HEK293 (cell line): ENCODE results near the gene MTFMT.
A peak's percentile ranks its signal among the peaks of the same experiment; 100 is the strongest.

Experiments
- CTCF ChIA-PET: fragments of 350-600 bp; formaldehyde crosslinking; extraction: SDS; loops from one replicate; lab custom pipeline; 2021; ENCODE audit warnings: antibody characterized with exemption; lab: Yijun Ruan, JAX
- POLR2A ChIA-PET: fragments of 300-600 bp; formaldehyde crosslinking; extraction: SDS; loops from one replicate; lab custom pipeline; 2020; ENCODE audit warnings: antibody characterized with exemption, inconsistent platforms; lab: Yijun Ruan, JAX
- H3K27ac ChIP-seq: fragments of 200-500 bp; sonication (Bioruptor generic); 2 replicates; pipeline ENCODE4 v1.5.1; 2014; ENCODE audit warnings: low read depth, low read length, control low read depth, inconsistent platforms; ENCODE audit errors: extremely low read depth
- H3K36me3 ChIP-seq, 2 experiments: fragments of 200-500 bp in 1 of 2; sonication (Bioruptor generic) in 1 of 2; 1 replicate in 1 of 2; 2 replicates in 1 of 2; pipeline ENCODE4 v1.5.1; 2014 to 2017; ENCODE audit warnings: inconsistent platforms in 2 of 2, low read length in 2 of 2; ENCODE audit not compliant: control insufficient read depth in 2 of 2, insufficient read depth in 1 of 2
- H3K4me1 ChIP-seq: fragments of 200-500 bp; sonication (Bioruptor generic); 2 replicates; pipeline ENCODE4 v1.5.1; 2014; ENCODE audit warnings: mild to moderate bottlenecking, low read length, inconsistent platforms; ENCODE audit not compliant: control insufficient read depth, insufficient read depth
- H3K4me3 ChIP-seq: 2 replicates; pipeline ENCODE4 v1.5.1; 2011; ENCODE audit warnings: low read depth, mild to moderate bottlenecking, control low read depth, low read length, moderate library complexity
- H3K9me3 ChIP-seq: fragments of 200-500 bp; sonication (Bioruptor generic); 2 replicates; pipeline ENCODE4 v1.5.1; 2014; ENCODE audit warnings: low read depth, low read length, inconsistent platforms; ENCODE audit not compliant: control insufficient read depth, insufficient read depth
- CTCF ChIP-seq: fragments of 450-650 bp; formaldehyde crosslinking; IDR thresholded peaks from 2 replicates; pipeline ENCODE4 v1.5.1; 2016; ENCODE audit warnings: missing biosample characterization, missing genetic modification characterization
- EGR2 ChIP-seq: fragments of 450-650 bp; formaldehyde crosslinking; IDR thresholded peaks from 2 replicates; pipeline ENCODE4 v1.5.1; 2016; ENCODE audit warnings: low read depth, missing biosample characterization, missing genetic modification characterization
- HOXD13 ChIP-seq: sonication (generic); formaldehyde crosslinking; IDR thresholded peaks from 2 replicates; pipeline ENCODE4 v1.8.0; 2022; ENCODE audit warnings: missing genetic modification reagents, borderline replicate concordance
- MZF1 ChIP-seq: fragments of 450-650 bp; formaldehyde crosslinking; IDR thresholded peaks from 2 replicates; pipeline ENCODE4 v1.5.1; 2017; ENCODE audit warnings: missing biosample characterization, missing genetic modification characterization, borderline replicate concordance
- PRDM1 ChIP-seq: fragments of 450-650 bp; formaldehyde crosslinking; IDR thresholded peaks from 2 replicates; pipeline ENCODE4; 2016; ENCODE audit warnings: missing biosample characterization, missing genetic modification characterization
- SETDB1 ChIP-seq: IDR thresholded peaks from one replicate; pipeline ENCODE4 v1.6.1; 2017; ENCODE audit warnings: mild to moderate bottlenecking, low read length, moderate library complexity, mixed read lengths; ENCODE audit not compliant: insufficient read length
- SP2 ChIP-seq: fragments of 450-650 bp; formaldehyde crosslinking; IDR thresholded peaks from 2 replicates; pipeline ENCODE4 v1.5.1; 2016; ENCODE audit warnings: missing biosample characterization, missing genetic modification characterization
- ZBTB1 ChIP-seq: fragments of 450-650 bp; formaldehyde crosslinking; IDR thresholded peaks from 2 replicates; pipeline ENCODE4 v1.5.1; 2016; ENCODE audit warnings: missing biosample characterization, missing genetic modification characterization
- ZBTB21 ChIP-seq: fragments of 450-650 bp; formaldehyde crosslinking; IDR thresholded peaks from 2 replicates; pipeline ENCODE4 v1.5.1; 2017; ENCODE audit warnings: missing biosample characterization, missing genetic modification characterization
- ZFHX2 ChIP-seq: fragments of 450-650 bp; formaldehyde crosslinking; conservative IDR thresholded peaks from 2 replicates; pipeline ENCODE4 v1.5.1; 2016; ENCODE audit warnings: missing biosample characterization, missing genetic modification characterization
- ZIC2 ChIP-seq: fragments of 450-650 bp; formaldehyde crosslinking; IDR thresholded peaks from 2 replicates; pipeline ENCODE4 v1.5.1; 2016; ENCODE audit warnings: missing biosample characterization, missing genetic modification characterization
- ZNF155 ChIP-seq: fragments of 450-650 bp; formaldehyde crosslinking; IDR thresholded peaks from 2 replicates; pipeline ENCODE4 v1.5.1; 2016; ENCODE audit warnings: missing biosample characterization, missing genetic modification characterization
- ZNF274 ChIP-seq, 2 experiments: fragments of 200-500 bp in 1 of 2; fragments of 450-650 bp in 1 of 2; sonication (Bioruptor generic) in 1 of 2; formaldehyde crosslinking in 1 of 2; IDR thresholded peaks; 2 replicates each; pipeline versions ENCODE4 v1.5.1 to v1.6.1; 2014 to 2016; ENCODE audit warnings: borderline replicate concordance in 1 of 2, inconsistent platforms in 1 of 2, low read length in 1 of 2, missing biosample characterization in 1 of 2, missing genetic modification characterization in 1 of 2
- ZNF302 ChIP-seq: fragments of 450-650 bp; formaldehyde crosslinking; IDR thresholded peaks from 2 replicates; pipeline ENCODE4 v1.5.1; 2016; ENCODE audit warnings: missing biosample characterization, missing genetic modification characterization, low read depth
- ZNF311 ChIP-seq: fragments of 450-650 bp; formaldehyde crosslinking; IDR thresholded peaks from 2 replicates; pipeline ENCODE4 v1.5.1; 2017; ENCODE audit warnings: missing biosample characterization, missing genetic modification characterization, borderline replicate concordance
- ZNF394 ChIP-seq: fragments of 450-650 bp; formaldehyde crosslinking; IDR thresholded peaks from 2 replicates; pipeline ENCODE4 v1.5.1; 2016; ENCODE audit warnings: missing biosample characterization, missing genetic modification characterization, mild to moderate bottlenecking, moderate library complexity, borderline replicate concordance
- ZNF423 ChIP-seq: fragments of 450-650 bp; formaldehyde crosslinking; IDR thresholded peaks from 2 replicates; pipeline ENCODE4 v1.5.1; 2016; ENCODE audit warnings: missing biosample characterization, missing genetic modification characterization
- ZNF501 ChIP-seq: fragments of 450-650 bp; formaldehyde crosslinking; IDR thresholded peaks from 2 replicates; pipeline ENCODE4 v1.5.1; 2016; ENCODE audit warnings: missing biosample characterization, missing genetic modification characterization
- ZNF544 ChIP-seq: fragments of 450-650 bp; formaldehyde crosslinking; IDR thresholded peaks from 2 replicates; pipeline ENCODE4 v1.5.0; 2017; ENCODE audit warnings: missing biosample characterization, missing genetic modification characterization
- ZNF560 ChIP-seq: fragments of 450-650 bp; formaldehyde crosslinking; IDR thresholded peaks from 2 replicates; pipeline ENCODE4 v1.5.1; 2017; ENCODE audit warnings: missing biosample characterization, missing genetic modification characterization, borderline replicate concordance
- ZNF645 ChIP-seq: fragments of 450-650 bp; formaldehyde crosslinking; IDR thresholded peaks from 2 replicates; pipeline ENCODE4; 2016; ENCODE audit warnings: missing biosample characterization, missing genetic modification characterization
- ZNF692 ChIP-seq: fragments of 450-650 bp; formaldehyde crosslinking; IDR thresholded peaks from 2 replicates; pipeline ENCODE4 v1.5.1; 2016; ENCODE audit warnings: missing biosample characterization, missing genetic modification characterization
- ZNF777 ChIP-seq: fragments of 450-650 bp; formaldehyde crosslinking; IDR thresholded peaks from 2 replicates; pipeline ENCODE4 v1.5.1; 2017; ENCODE audit warnings: missing biosample characterization, missing genetic modification characterization, borderline replicate concordance
- TF ChIP-seq, protein P1 (sequence below): fragments of 450-650 bp; formaldehyde crosslinking; IDR thresholded peaks from 2 replicates; pipeline ENCODE4 v1.5.0; 2017; ENCODE audit warnings: missing biosample characterization, missing genetic modification characterization, borderline replicate concordance

Gene MTFMT

GRCh38 chr15:65069779-65070546, 40.5 kb upstream of the MTFMT start:
- no peaks in the 10 kb centered on the region for H3K9me3 ChIP-seq
- no peak overlapping the region for H3K27ac ChIP-seq
- ChIA-PET POLR2A (interaction anchor here (0.5 kb wide), 1 partner anchor 436 kb away, joined by 5 read pairs; no protein-coding TSS in a partner anchor), CTCF (interaction anchor here (1.2 to 1.3 kb wide), 2 partner anchors 13 to 15 kb away, joined by 3 to 5 read pairs; no protein-coding TSS in a partner anchor)
- no peak for TF ChIP-seq ZNF501 (tag by site-specific recombination)
- no peak for TF ChIP-seq ZNF311
- no peak for TF ChIP-seq MZF1 (tag by site-specific recombination)
- TF ChIP-seq ZNF155 (tag by site-specific recombination): no peak
- TF ChIP-seq ZBTB1: no peak
- no peak for TF ChIP-seq ZNF645
- TF ChIP-seq ZBTB21 (tag by site-specific recombination): no peak
- no peak for TF ChIP-seq PRDM1 (tag by site-specific recombination)
- TF ChIP-seq ZNF777 (tag by site-specific recombination): no peak
- TF ChIP-seq, protein P1, sequence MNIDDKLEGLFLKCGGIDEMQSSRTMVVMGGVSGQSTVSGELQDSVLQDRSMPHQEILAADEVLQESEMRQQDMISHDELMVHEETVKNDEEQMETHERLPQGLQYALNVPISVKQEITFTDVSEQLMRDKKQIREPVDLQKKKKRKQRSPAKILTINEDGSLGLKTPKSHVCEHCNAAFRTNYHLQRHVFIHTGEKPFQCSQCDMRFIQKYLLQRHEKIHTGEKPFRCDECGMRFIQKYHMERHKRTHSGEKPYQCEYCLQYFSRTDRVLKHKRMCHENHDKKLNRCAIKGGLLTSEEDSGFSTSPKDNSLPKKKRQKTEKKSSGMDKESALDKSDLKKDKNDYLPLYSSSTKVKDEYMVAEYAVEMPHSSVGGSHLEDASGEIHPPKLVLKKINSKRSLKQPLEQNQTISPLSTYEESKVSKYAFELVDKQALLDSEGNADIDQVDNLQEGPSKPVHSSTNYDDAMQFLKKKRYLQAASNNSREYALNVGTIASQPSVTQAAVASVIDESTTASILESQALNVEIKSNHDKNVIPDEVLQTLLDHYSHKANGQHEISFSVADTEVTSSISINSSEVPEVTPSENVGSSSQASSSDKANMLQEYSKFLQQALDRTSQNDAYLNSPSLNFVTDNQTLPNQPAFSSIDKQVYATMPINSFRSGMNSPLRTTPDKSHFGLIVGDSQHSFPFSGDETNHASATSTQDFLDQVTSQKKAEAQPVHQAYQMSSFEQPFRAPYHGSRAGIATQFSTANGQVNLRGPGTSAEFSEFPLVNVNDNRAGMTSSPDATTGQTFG (tag by site-specific recombination): no peak
- TF ChIP-seq ZNF302 (tag by site-specific recombination): no peak
- no peak for TF ChIP-seq CTCF
- no peak for TF ChIP-seq ZIC2 (tag by site-specific recombination)
- no peak for TF ChIP-seq ZNF394 (tag by site-specific recombination)
- no peak for TF ChIP-seq ZNF274 (IDR thresholded peaks at IDR 0.05; ENCODE audit: low read length)
- TF ChIP-seq ZNF274 (tag by site-specific recombination; IDR thresholded peaks at IDR 0.05; ENCODE audit: borderline replicate concordance): no peak
- TF ChIP-seq HOXD13 (CRISPR knock-in tag): no peak
- TF ChIP-seq SETDB1: no peak
- TF ChIP-seq ZNF560 (tag by site-specific recombination): no peak
- no peaks in the 10 kb centered on the region for H3K4me1 ChIP-seq
- H3K36me3 ChIP-seq: no peaks in the 10 kb centered on the region
- H3K4me3 ChIP-seq: no peak overlapping the region

- H3K27ac ChIP-seq: no peak overlapping the region
- TF ChIP-seq ZNF544 (tag by site-specific recombination) (no peak), ZNF423 (tag by site-specific recombination) (no peak), ZNF692 (tag by site-specific recombination) (no peak), EGR2 (peak; percentile 63), ZFHX2 (tag by site-specific recombination) (peak; percentile 77), SP2 (tag by site-specific recombination) (no peak)
- H3K4me1 ChIP-seq: no peaks in the 10 kb centered on the region
- H3K4me3 ChIP-seq: no peak overlapping the region
- H3K36me3 ChIP-seq: no peaks in the 10 kb centered on the region
- POLR2A ChIA-PET: no interaction called here
- CTCF ChIA-PET: interaction anchor here (0.5 to 1.5 kb wide), 3 partner anchors 14 to 17 kb away, joined by 4 to 8 read pairs (median 5); no protein-coding TSS in a partner anchor
- H3K9me3 ChIP-seq: no peaks in the 10 kb centered on the region
Measured at GRCh38 chr15:65069179-65069578, 39.7 kb upstream of the MTFMT start.
